Measurements from ENCODE around the gene PER3. TPM values are rescaled to one million over a fixed set of nuclear protein-coding genes. Genes with fewer than 3 reads are reported as not detected.

The PER3 gene
- total RNA-seq, 4 donors from 2014 or later, result 9.2 to 46.0 (median 19.1) TPM

GRCh38 chr1:7888248-7889081 lies 104.4 kb downstream of the PER3 start:
- no peak overlapping the region for H3K27ac ChIP-seq
- TF ChIP-seq POLR2AphosphoS5 (IDR thresholded peaks at IDR 0.05), result no peak
- no peak for TF ChIP-seq POLR2A (IDR thresholded peaks at IDR 0.05)
- no peak for TF ChIP-seq CTCF (IDR thresholded peaks at IDR 0.05)
- no peak for TF ChIP-seq EP300 (IDR thresholded peaks at IDR 0.05)
- no peak overlapping the region for H3K4me3 ChIP-seq
- no peaks in the 10 kb centered on the region for H3K36me3 ChIP-seq
- H3K4me1 ChIP-seq, result no peaks in the 10 kb centered on the region
- 78% methylated on average over 9 of the region's 9 CpGs for WGBS
- no peak for DNase-seq (ENCODE audit: low spot score in 2 of 2)
- peaks cover 10% of the 10 kb centered on the region for H3K27me3 ChIP-seq
- no peaks in the 10 kb centered on the region for H3K9me3 ChIP-seq

DNA sequence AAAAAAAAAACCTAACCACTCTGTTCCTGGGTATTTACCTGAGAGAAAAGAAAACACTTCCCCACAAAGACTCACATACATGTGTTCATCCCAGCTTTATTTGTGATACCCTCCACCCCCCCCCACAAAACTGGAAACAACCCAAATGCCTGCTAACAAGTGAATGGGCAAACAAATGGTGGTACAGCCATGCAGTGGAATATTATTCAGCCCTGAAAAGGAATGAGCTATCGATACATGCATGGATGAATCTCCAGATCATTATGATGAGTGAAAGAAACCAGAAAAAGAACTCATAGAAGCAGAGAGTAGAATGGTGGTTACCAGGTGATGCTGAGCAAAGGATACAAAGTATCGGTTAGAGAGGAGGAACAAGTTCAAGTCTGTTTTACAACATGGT lies 106.8 kb downstream of the PER3 start:
- TF ChIP-seq POLR2AphosphoS5 (IDR thresholded peaks at IDR 0.05) (no peak), EP300 (IDR thresholded peaks at IDR 0.05) (no peak), POLR2A (IDR thresholded peaks at IDR 0.05) (no peak), CTCF (IDR thresholded peaks at IDR 0.05) (no peak)
- Histone ChIP-seq H3K27ac (no peak overlapping the region), H3K4me3 (no peak overlapping the region), H3K9me3 (no peaks in the 10 kb centered on the region), H3K36me3 (no peaks in the 10 kb centered on the region), H3K27me3 (peaks cover 10% of the 10 kb centered on the region), H3K4me1 (no peaks in the 10 kb centered on the region)
- 95% methylated on average over 2 of the region's 2 CpGs for WGBS
- DNase-seq (ENCODE audit: low spot score in 2 of 2), result no peak

- H3K4me1 ChIP-seq, result no peaks in the 10 kb centered on the region
- H3K27me3 ChIP-seq, result peaks cover 8% of the 10 kb centered on the region
- 79% methylated on average over 9 of the region's 9 CpGs for WGBS
- no peaks in the 10 kb centered on the region for H3K9me3 ChIP-seq
- no peak for DNase-seq (ENCODE audit: low spot score in 2 of 2)
- H3K36me3 ChIP-seq, result no peaks in the 10 kb centered on the region
- no peak overlapping the region for H3K4me3 ChIP-seq
- H3K27ac ChIP-seq, result no peak overlapping the region
- TF ChIP-seq CTCF (IDR thresholded peaks at IDR 0.05) (no peak), POLR2A (IDR thresholded peaks at IDR 0.05) (no peak), EP300 (IDR thresholded peaks at IDR 0.05) (no peak), POLR2AphosphoS5 (IDR thresholded peaks at IDR 0.05) (no peak)
Measured at GRCh38 chr1:7891804-7892203, 107.7 kb downstream of the PER3 start.

GRCh38 chr1:7893529-7894180 lies 109.6 kb downstream of the PER3 start:
- no peaks in the 10 kb centered on the region for H3K4me1 ChIP-seq
- no peaks in the 10 kb centered on the region for H3K9me3 ChIP-seq
- 79% methylated on average over 13 of the region's 13 CpGs for WGBS
- no peak overlapping the region for H3K27ac ChIP-seq
- no peak overlapping the region for H3K4me3 ChIP-seq
- no peak for DNase-seq (ENCODE audit: low spot score in 2 of 2)
- TF ChIP-seq CTCF (IDR thresholded peaks at IDR 0.05), result no peak
- no peak for TF ChIP-seq EP300 (IDR thresholded peaks at IDR 0.05)
- TF ChIP-seq POLR2AphosphoS5 (IDR thresholded peaks at IDR 0.05), result no peak
- TF ChIP-seq POLR2A (IDR thresholded peaks at IDR 0.05), result no peak
- no peaks in the 10 kb centered on the region for H3K36me3 ChIP-seq
- H3K27me3 ChIP-seq, result peaks cover 5% of the 10 kb centered on the region

Other genes starting within 250 kb of the PER3 start
- gene VAMP3, start 13.0 kb upstream of the PER3 start, total RNA-seq, result 10 to 100 TPM; 62.8 to 79.9 (median 76.4) TPM
- not detected for gene UTS2, start 68.8 kb downstream of the PER3 start, total RNA-seq
- not detected for gene TNFRSF9, start 156.5 kb downstream of the PER3 start, total RNA-seq
- gene PARK7, start 177.4 kb downstream of the PER3 start, total RNA-seq, result 10 to 100 TPM; 74.0 to 94.1 (median 85.2) TPM
- 100 to 1,000 TPM; 128 to 312 (median 262) TPM for gene ERRFI1, start 242.0 kb downstream of the PER3 start, total RNA-seq